Stimulated activated CD8-positive, alpha-beta memory T cell treated with anti-CD3 and anti-CD28 coated beads, Interleukin-15, amount 100 ng/mL, for 24 hours (primary cell): ENCODE data around the gene SERTAD1.
"Not testable (repeated sequence)": the region's sequence is repeated elsewhere in the genome, so short reads cannot be mapped to it uniquely, and the experiment has no call there.

Source experiments
- DNase-seq: peaks from one replicate; pipeline ENCODE4 v3.0.0-alpha.2; 2020; ENCODE audit warnings: low read depth

The SERTAD1 gene

GRCh38 chr19:40425450-40426287 is at the start of gene SERTAD1:
TSS of gene SERTAD1 (minus strand) at chr19:40425992. CDS start at chr19:40423546, 2,446 bp downstream.
- peak; percentile 98 for DNase-seq

GRCh38 chr19:40474737-40475136 is 48.9 kb upstream of the SERTAD1 start:
- no peak for DNase-seq

- DNase-seq = no peak
Observed at GRCh38 chr19:40472516-40472915, 46.7 kb upstream of the SERTAD1 start.

DNA sequence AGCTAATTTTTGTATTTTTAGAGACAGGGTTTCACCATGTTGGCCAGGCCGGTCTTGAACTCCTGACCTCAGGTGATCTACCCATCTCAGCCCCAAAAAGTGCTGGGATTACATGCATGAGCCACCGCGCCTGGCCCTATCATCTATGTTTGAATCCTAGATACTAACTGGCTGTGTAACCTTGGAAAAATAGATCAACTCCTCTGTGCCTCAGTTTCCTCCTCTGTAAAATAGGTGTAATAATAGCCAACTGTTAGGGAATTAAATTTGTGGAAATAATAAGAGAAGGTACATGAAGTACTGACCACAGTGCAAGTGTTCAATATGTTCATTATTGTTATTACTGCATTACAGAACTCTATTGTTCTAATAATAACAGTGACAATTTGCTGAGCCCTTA is 45.3 kb upstream of the SERTAD1 start:
- DNase-seq = no peak

GRCh38 chr19:40469011-40469410 is 43.2 kb upstream of the SERTAD1 start:
- no peak for DNase-seq

- no peak for DNase-seq
Observed at GRCh38 chr19:40466985-40467734, 41.4 kb upstream of the SERTAD1 start, which contains the start of gene SPTBN4. TSS of gene SPTBN4 (plus strand) at chr19:40467001. CDS start at chr19:40472622, 5,621 bp downstream.

DNA sequence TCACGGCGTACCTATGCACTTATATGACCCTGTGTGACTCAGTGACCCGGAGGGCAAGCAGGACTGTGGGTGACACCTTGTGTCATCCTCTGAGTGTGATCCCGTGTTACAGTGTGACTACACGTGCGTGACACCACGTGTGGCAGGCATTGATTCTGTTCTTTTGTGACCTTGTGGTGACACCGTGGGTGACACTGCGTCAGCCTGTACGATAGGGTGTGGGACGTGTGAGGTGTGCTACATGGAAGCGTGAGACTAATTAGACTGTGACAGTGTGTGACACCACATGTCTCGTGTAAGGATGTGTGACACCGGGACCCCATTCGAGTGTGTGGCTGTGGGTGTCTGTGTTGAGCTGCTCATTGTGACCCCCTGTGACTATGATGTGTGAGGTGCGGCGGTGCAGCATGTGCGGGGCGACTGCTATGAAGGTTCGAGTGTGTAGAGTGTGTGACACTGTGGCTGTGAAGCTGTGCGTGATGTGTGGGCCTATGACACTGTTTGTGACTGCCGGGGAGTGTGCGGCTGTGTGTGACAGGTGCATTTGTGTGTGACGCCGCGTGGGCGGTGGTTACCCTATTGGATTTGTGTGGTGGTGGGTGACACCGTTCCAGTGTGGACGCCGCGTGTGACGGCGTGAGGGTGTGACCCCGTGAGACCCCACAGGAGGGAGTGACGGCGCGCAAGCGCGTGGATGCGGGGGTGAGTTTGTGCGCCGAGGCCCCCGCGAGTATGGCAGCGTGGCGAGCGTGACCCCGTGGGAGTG is 40.6 kb upstream of the SERTAD1 start:
- DNase-seq = peak; percentile 43

DNA sequence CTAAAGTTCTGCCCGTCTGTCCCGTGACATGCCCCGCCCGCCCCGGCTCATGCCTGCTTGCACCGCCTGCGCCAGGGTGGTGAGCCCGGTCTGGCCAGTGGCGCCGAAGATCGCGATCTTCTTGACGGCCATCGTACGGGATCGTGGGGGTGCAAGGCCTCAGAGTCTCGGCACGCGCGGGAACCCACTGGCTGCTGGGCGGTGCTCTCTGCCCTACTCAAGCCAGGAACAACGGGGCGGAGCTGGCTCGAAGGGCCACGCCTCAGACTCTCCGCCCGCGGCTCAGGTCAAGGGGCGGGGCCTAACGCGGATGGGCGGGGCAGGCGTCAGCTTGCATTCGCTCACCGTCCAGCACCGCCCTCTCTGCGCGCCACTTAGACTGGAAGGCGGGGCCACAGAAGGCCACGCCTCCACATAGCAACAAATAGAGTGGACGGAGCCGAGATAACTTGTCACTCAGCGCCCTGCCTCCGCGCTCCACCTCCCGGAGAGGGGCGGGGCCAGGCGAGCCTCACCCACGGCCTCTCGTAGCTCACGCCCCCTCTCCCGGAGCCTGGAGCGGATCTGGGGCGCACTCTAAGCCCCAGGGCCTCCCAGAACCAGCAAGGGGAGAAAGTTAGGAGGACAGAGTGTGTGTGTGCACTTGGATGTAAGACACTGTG is 39.9 kb upstream of the SERTAD1 start, which contains the start of gene BLVRB:
BLVRB (minus strand) TSS at position 189 of the 662 bp plus-strand sequence; CDS start at position 132, 57 bp downstream.
- DNase-seq = peak; percentile 99

DNA sequence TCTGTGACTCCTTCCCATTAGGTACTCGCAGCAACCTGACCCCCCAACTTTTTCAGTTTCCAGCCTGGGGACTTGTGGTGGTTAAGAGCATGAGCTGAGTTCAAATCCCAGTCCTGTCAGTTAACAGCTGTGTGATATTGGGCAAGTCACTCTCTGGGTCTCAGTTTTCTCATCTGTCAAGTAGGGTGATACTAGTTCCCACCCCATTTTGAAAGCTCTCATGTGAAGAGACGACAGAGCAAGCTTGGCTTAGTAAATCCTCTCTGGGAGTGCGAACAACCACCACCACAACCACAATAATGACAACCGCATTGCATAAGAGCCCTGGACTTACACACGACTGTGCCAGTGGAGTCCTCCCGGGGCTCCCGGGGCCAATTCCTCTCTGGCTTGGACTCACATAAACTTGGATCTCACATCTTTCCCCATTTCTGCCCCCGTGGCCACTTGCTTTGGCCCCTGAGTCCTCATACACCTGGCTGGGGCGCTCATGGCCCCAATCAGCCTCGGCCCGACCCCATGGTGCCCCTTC is 39.3 kb upstream of the SERTAD1 start:
- no peak for DNase-seq

- peak; percentile 40 for DNase-seq
Observed at GRCh38 chr19:40464059-40465024, 38.5 kb upstream of the SERTAD1 start.

DNA sequence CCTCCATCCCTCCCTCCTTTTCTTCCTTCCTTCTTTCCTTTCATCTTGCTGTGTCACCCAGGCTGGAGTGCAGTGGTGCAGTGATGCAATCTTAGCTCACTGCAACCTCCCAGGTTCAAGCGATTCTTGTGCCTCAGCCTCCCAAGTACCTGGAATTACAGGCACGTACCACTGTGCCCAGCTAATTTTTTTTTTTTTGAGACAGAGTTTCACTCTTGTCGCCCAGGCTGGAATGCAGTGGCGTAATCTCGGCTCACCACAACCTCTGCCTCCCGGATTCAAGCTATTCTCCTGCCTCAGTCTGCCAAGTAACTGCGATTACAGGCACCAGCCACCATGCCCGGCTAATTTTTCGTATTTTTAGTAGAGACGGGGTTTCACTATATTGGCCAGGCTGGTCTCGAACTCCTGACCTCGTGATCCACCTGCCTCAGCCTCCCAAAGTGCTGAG is 37.8 kb upstream of the SERTAD1 start:
- not testable (repeated sequence) for DNase-seq

- DNase-seq = no peak
Observed at GRCh38 chr19:40461669-40462221, 36.0 kb upstream of the SERTAD1 start.

- DNase-seq = no peak
Observed at GRCh38 chr19:40460185-40460584, 34.4 kb upstream of the SERTAD1 start.

GRCh38 chr19:40458597-40458974 is 32.8 kb upstream of the SERTAD1 start:
- no peak for DNase-seq

DNA sequence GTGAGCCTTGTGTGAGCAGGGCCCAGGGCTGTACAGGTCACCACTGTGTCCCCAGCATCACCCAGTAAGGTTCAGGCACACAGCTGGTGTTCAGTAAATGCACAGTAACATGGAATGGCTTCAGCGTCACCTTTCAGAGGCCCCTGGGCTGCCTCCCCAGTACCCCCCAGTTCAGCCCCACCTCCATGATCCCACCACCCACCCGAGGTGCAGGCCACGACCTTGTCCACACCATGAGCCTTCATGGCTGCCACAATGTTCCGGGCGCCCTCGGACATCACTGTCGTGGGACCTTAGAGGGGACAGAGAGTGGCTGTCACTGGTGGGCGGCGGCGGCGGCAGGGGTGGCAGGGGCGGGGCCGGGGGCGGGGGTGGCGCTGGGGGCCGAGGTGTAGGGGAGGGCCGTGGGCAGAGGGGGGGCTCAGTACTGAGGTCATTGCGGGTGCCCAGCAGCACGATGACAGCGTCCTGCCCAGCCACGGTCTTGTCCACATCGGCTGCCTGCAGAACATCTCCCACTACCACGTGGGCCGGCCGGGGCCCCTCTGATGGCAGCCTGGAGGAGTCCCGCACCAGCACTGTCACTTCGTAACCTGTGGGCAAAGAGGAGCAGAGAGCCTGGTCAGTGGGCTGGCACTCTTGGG is 32.3 kb upstream of the SERTAD1 start:
- no peak for DNase-seq

- no peak for DNase-seq
Observed at GRCh38 chr19:40457048-40457447, 31.3 kb upstream of the SERTAD1 start.

GRCh38 chr19:40453943-40454342 is 28.2 kb upstream of the SERTAD1 start:
- not testable (repeated sequence) for DNase-seq

GRCh38 chr19:40453151-40453735 is 27.5 kb upstream of the SERTAD1 start:
- DNase-seq = no peak

DNA sequence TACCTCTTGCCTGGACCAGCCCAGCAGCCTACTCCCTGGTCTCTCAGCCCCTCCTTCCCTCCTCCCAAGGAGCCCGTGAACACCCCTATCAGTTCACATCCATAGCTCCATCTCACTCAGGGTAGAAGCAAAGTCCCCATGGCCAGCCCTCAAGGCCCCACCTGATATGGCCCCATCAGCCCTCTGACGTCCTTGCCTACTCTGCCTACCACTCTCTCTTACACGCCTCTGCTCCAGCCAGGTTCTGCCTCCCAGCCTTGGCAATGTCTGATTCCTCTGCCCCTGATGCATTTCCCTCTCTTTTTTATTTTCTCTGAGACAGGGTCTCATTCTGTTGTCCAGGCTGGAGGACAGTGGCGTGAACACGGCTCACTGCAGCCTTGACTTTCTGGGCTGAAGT is 26.2 kb upstream of the SERTAD1 start:
- DNase-seq = no peak
